Ishikawa (cell line): ENCODE data around the gene SLC9A4.

ENCODE experiments used
- CEBPB ChIP-seq: IDR thresholded peaks from 2 replicates; pipeline ENCODE4 v1.6.1; 2012
- CREB1 ChIP-seq: IDR thresholded peaks from 2 replicates; pipeline ENCODE4 v1.6.1; 2012; ENCODE audit warnings: low read depth
- EGR1 ChIP-seq: IDR thresholded peaks from 2 replicates; pipeline ENCODE4 v1.6.1; 2012
- EP300 ChIP-seq: IDR thresholded peaks from 2 replicates; pipeline ENCODE4 v1.6.1; 2012; ENCODE audit warnings: borderline replicate concordance
- FOXM1 ChIP-seq: IDR thresholded peaks from 2 replicates; pipeline ENCODE4 v1.6.1; 2012; ENCODE audit warnings: low read depth, borderline replicate concordance
- NFIC ChIP-seq: IDR thresholded peaks from 2 replicates; pipeline ENCODE4 v1.6.1; 2012
- RAD21 ChIP-seq: IDR thresholded peaks from 2 replicates; pipeline ENCODE4 v1.6.1; 2012; ENCODE audit warnings: low read depth
- TAF1 ChIP-seq: IDR thresholded peaks from 2 replicates; pipeline ENCODE4 v1.6.1; 2012; ENCODE audit warnings: low read depth, mild to moderate bottlenecking
- TCF12 ChIP-seq: IDR thresholded peaks from 2 replicates; pipeline ENCODE4 v1.6.1; 2012; ENCODE audit warnings: low read depth
- TEAD4 ChIP-seq: IDR thresholded peaks from 2 replicates; pipeline ENCODE4 v1.6.1; 2012
- YY1 ChIP-seq: IDR thresholded peaks from 2 replicates; pipeline ENCODE4 v1.6.1; 2012; ENCODE audit warnings: low read depth
- ZBTB7A ChIP-seq: IDR thresholded peaks from 2 replicates; pipeline ENCODE4 v1.6.1; 2012; ENCODE audit warnings: low read depth
- TF ChIP-seq, protein P1 (sequence below): IDR thresholded peaks from 2 replicates; pipeline ENCODE4 v1.6.1; 2012
- TF ChIP-seq, protein P2 (sequence below): IDR thresholded peaks from 2 replicates; pipeline ENCODE4 v1.6.1; 2012; ENCODE audit warnings: low read depth, mild to moderate bottlenecking
- TF ChIP-seq, protein P3 (sequence below): IDR thresholded peaks from 2 replicates; pipeline ENCODE4 v1.6.1; 2012

Gene SLC9A4

GRCh38 chr2:102504833-102505232 lies 31.8 kb downstream of the SLC9A4 start:
- TF ChIP-seq EP300 (no peak), NFIC (no peak), TAF1 (no peak), FOXM1 (no peak), EGR1 (no peak), ZBTB7A (no peak), YY1 (no peak), RAD21 (no peak), CEBPB (no peak)
- TF ChIP-seq, protein P1, sequence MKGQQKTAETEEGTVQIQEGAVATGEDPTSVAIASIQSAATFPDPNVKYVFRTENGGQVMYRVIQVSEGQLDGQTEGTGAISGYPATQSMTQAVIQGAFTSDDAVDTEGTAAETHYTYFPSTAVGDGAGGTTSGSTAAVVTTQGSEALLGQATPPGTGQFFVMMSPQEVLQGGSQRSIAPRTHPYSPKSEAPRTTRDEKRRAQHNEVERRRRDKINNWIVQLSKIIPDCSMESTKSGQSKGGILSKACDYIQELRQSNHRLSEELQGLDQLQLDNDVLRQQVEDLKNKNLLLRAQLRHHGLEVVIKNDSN = no peak
- TF ChIP-seq, protein P2, sequence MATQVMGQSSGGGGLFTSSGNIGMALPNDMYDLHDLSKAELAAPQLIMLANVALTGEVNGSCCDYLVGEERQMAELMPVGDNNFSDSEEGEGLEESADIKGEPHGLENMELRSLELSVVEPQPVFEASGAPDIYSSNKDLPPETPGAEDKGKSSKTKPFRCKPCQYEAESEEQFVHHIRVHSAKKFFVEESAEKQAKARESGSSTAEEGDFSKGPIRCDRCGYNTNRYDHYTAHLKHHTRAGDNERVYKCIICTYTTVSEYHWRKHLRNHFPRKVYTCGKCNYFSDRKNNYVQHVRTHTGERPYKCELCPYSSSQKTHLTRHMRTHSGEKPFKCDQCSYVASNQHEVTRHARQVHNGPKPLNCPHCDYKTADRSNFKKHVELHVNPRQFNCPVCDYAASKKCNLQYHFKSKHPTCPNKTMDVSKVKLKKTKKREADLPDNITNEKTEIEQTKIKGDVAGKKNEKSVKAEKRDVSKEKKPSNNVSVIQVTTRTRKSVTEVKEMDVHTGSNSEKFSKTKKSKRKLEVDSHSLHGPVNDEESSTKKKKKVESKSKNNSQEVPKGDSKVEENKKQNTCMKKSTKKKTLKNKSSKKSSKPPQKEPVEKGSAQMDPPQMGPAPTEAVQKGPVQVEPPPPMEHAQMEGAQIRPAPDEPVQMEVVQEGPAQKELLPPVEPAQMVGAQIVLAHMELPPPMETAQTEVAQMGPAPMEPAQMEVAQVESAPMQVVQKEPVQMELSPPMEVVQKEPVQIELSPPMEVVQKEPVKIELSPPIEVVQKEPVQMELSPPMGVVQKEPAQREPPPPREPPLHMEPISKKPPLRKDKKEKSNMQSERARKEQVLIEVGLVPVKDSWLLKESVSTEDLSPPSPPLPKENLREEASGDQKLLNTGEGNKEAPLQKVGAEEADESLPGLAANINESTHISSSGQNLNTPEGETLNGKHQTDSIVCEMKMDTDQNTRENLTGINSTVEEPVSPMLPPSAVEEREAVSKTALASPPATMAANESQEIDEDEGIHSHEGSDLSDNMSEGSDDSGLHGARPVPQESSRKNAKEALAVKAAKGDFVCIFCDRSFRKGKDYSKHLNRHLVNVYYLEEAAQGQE = no peak

GRCh38 chr2:102505290-102505689 lies 32.3 kb downstream of the SLC9A4 start:
- TF ChIP-seq CREB1 (no peak), TEAD4 (no peak), EGR1 (no peak), ZBTB7A (no peak), RAD21 (no peak), TCF12 (no peak), TAF1 (no peak), YY1 (no peak)
- TF ChIP-seq, protein P2 = no peak
- TF ChIP-seq, protein P3, sequence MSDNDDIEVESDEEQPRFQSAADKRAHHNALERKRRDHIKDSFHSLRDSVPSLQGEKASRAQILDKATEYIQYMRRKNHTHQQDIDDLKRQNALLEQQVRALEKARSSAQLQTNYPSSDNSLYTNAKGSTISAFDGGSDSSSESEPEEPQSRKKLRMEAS = no peak
- TF ChIP-seq, protein P1 = no peak

- TF ChIP-seq EP300 (no peak), EGR1 (no peak), CREB1 (no peak), NFIC (no peak), CEBPB (no peak), YY1 (no peak), TEAD4 (no peak), TCF12 (no peak), FOXM1 (no peak)
- TF ChIP-seq, protein P1 = no peak
- TF ChIP-seq, protein P2 = no peak
Measured at GRCh38 chr2:102506743-102507142, 33.7 kb downstream of the SLC9A4 start.

GRCh38 chr2:102508863-102509262 lies 35.8 kb downstream of the SLC9A4 start:
- TF ChIP-seq EGR1 (no peak), YY1 (no peak), ZBTB7A (no peak), NFIC (no peak), RAD21 (no peak), CREB1 (no peak)
- TF ChIP-seq, protein P3 = no peak

- no peak for TF ChIP-seq TCF12
- TF ChIP-seq TAF1 = no peak
- TF ChIP-seq EP300 = no peak
- TF ChIP-seq ZBTB7A = no peak
Measured at GRCh38 chr2:102509749-102510148, 36.7 kb downstream of the SLC9A4 start.
